NCI-H1436 (cell line): ENCODE measurements around the gene GRHL1.
"Not testable (repeated sequence)": the region's sequence is repeated elsewhere in the genome, so short reads cannot be mapped to it uniquely, and the experiment has no call there.

Source experiments
- DNase-seq: peaks from one replicate; lab custom pipeline; 2025; lab: John Stamatoyannopoulos, UW

The GRHL1 gene

GRCh38 chr2:10026940-10027569, 75.6 kb downstream of the GRHL1 start:
- no peak for DNase-seq

- DNase-seq, result no peak
Observed at GRCh38 chr2:10027660-10028330, 76.3 kb downstream of the GRHL1 start.

GRCh38 chr2:10028407-10028987, 77.0 kb downstream of the GRHL1 start:
- DNase-seq, result no peak

- no peak for DNase-seq
Observed at GRCh38 chr2:10028988-10029874, 77.7 kb downstream of the GRHL1 start.

GRCh38 chr2:10029875-10030223, 78.4 kb downstream of the GRHL1 start:
- no peak for DNase-seq

GRCh38 chr2:10030311-10030736, 78.8 kb downstream of the GRHL1 start:
- no peak for DNase-seq

- DNase-seq, result not testable (repeated sequence)
Observed at GRCh38 chr2:10030798-10031197, 79.3 kb downstream of the GRHL1 start.

GRCh38 chr2:10031886-10032745, 80.6 kb downstream of the GRHL1 start:
- no peak for DNase-seq

- no peak for DNase-seq
Observed at GRCh38 chr2:10032746-10033105, 81.2 kb downstream of the GRHL1 start.

GRCh38 chr2:10033251-10034006, 81.9 kb downstream of the GRHL1 start:
- no peak for DNase-seq

- no peak for DNase-seq
Observed at GRCh38 chr2:10034333-10035052, 83.0 kb downstream of the GRHL1 start.

GRCh38 chr2:10035053-10035422, 83.5 kb downstream of the GRHL1 start:
- DNase-seq, result no peak

GRCh38 chr2:10035633-10036032, 84.1 kb downstream of the GRHL1 start:
- no peak for DNase-seq

GRCh38 chr2:10036095-10036884, 84.8 kb downstream of the GRHL1 start:
- no peak for DNase-seq

GRCh38 chr2:10038123-10038522, 86.6 kb downstream of the GRHL1 start:
- DNase-seq, result no peak

GRCh38 chr2:10038716-10039115, 87.2 kb downstream of the GRHL1 start:
- DNase-seq, result no peak

GRCh38 chr2:10039658-10040410, 88.3 kb downstream of the GRHL1 start:
- DNase-seq, result no peak

- no peak for DNase-seq
Observed at GRCh38 chr2:10041711-10042110, 90.2 kb downstream of the GRHL1 start.
